ENCODE measurements around the gene ZNF608.

ZNF608 gene

GRCh38 chr5:124701016-124701415, 45.4 kb downstream of the ZNF608 start:
- no peak for TF ChIP-seq CTCF (conservative IDR thresholded peaks at IDR 0.05; ENCODE audit: low read depth, low read length)
- no peak overlapping the region for H3K4me3 ChIP-seq (ENCODE audit: low read length)
- peak; percentile 42 for DNase-seq (ENCODE audit: low read depth)

GRCh38 chr5:124700333-124700732, 46.1 kb downstream of the ZNF608 start:
- H3K4me3 ChIP-seq (ENCODE audit: low read length): no peak overlapping the region
- no peak for DNase-seq (ENCODE audit: low read depth)
- no peak for TF ChIP-seq CTCF (conservative IDR thresholded peaks at IDR 0.05; ENCODE audit: low read depth, low read length)

DNA sequence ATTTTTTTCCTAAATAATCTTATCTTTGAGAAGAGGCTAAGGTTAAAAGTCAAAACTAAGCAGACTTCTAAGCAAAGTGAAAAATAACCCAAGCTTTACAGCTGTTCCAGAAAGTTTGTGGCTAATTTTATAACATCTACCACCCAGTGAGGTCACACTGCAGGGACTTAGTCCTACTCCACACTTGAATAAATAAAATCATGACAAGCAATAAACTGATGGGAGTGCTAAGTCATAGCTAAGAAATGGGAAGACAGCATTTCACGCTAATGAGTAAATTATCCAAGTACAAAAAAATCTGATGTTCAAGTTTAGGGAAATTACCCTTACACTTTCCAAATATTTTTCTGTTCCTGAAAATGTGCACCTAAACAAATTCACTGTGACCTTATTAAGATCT, 47.7 kb downstream of the ZNF608 start:
- DNase-seq (ENCODE audit: low read depth): no peak
- H3K4me3 ChIP-seq (ENCODE audit: low read length): no peak overlapping the region
- TF ChIP-seq CTCF (conservative IDR thresholded peaks at IDR 0.05; ENCODE audit: low read depth, low read length): no peak

GRCh38 chr5:124697933-124698591, 48.4 kb downstream of the ZNF608 start:
- no peak overlapping the region for H3K4me3 ChIP-seq (ENCODE audit: low read length)
- peak; percentile 5 for TF ChIP-seq CTCF (conservative IDR thresholded peaks at IDR 0.05; ENCODE audit: low read depth, low read length)
- peak; percentile 61 for DNase-seq (ENCODE audit: low read depth)

GRCh38 chr5:124697501-124697900, 48.9 kb downstream of the ZNF608 start:
- H3K4me3 ChIP-seq (ENCODE audit: low read length): no peak overlapping the region
- DNase-seq (ENCODE audit: low read depth): no peak
- no peak for TF ChIP-seq CTCF (conservative IDR thresholded peaks at IDR 0.05; ENCODE audit: low read depth, low read length)

DNA sequence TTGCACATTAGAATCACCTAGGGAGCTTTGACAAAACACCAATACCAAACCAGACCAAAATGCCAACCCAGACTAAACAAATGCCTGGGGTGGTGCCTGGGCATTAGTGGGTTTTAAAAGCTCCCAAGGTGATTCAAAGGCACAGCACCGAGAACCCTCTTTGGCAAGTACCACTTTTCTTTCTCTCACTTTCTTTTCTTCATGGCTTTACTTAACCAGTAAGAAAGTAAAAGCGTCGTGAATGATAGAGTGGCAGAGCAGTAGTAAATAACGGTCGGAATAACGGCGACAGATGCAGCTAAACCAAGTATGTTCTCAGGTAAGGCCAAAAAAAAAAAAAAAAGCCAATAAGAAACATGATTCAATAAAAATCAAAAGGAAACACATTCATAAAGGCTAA, 49.5 kb downstream of the ZNF608 start:
- no peak for DNase-seq (ENCODE audit: low read depth)
- no peak for TF ChIP-seq CTCF (conservative IDR thresholded peaks at IDR 0.05; ENCODE audit: low read depth, low read length)
- H3K4me3 ChIP-seq (ENCODE audit: low read length): no peak overlapping the region

All from retinal pigment epithelial cell (primary cell).